PFSK-1 (cell line): ENCODE measurements around the gene PTGER1.

ENCODE experiments used
- FOXP2 ChIP-seq: optimal IDR thresholded peaks from 2 replicates; pipeline ENCODE3; 2011; ENCODE audit warnings: borderline replicate concordance, control low read depth, inconsistent platforms; ENCODE audit not compliant: insufficient read depth; ENCODE audit errors: extremely low read length, extremely low read depth
- POLR2AphosphoS5 ChIP-seq: IDR thresholded peaks from 2 replicates; pipeline ENCODE4 v1.6.1; 2012; ENCODE audit warnings: low read depth, mild to moderate bottlenecking, control low read depth, low read length, moderate library complexity
- REST ChIP-seq, 2 experiments: IDR thresholded peaks; 2 replicates each; pipeline versions ENCODE4 v1.6.1 to v1.8.0; 2011 to 2012; ENCODE audit warnings: low read depth in 2 of 2, low read length in 2 of 2, control low read depth in 1 of 2, inconsistent platforms in 1 of 2, mild to moderate bottlenecking in 1 of 2, moderate library complexity in 1 of 2; ENCODE audit not compliant: insufficient read depth in 1 of 2
- SIN3A ChIP-seq: IDR thresholded peaks from 2 replicates; pipeline ENCODE4 v1.6.1; 2012; ENCODE audit warnings: mild to moderate bottlenecking, low read length, moderate library complexity, borderline replicate concordance; ENCODE audit not compliant: insufficient read depth
- TAF1 ChIP-seq: IDR thresholded peaks from 2 replicates; pipeline ENCODE4 v1.6.1; 2012; ENCODE audit warnings: low read length, control low read depth, borderline replicate concordance; ENCODE audit not compliant: insufficient read depth

- TF ChIP-seq POLR2AphosphoS5 (no peak), REST (IDR thresholded peaks at IDR 0.05; ENCODE audit: insufficient read depth in 1 of 2, low read depth in 2 of 2, low read length in 2 of 2) (no peak), SIN3A (no peak), TAF1 (no peak), FOXP2 (no peak)
Measured at GRCh38 chr19:14474827-14475226, 327 bp downstream of the PTGER1 start.
